HFF-Myc (cell line): ENCODE results near the gene FAM229B.
"Not testable (repeated sequence)": the region's sequence is repeated elsewhere in the genome, so short reads cannot be mapped to it uniquely, and the experiment has no call there.

Experiments used
- DNase-seq: peaks from one replicate; pipeline ENCODE4 v3.0.0-alpha.2; 2011; ENCODE audit warnings: low read depth; ENCODE audit errors: extremely low read depth
- H3K4me3 ChIP-seq: replicated peaks from 2 replicates; pipeline ENCODE4 v1.5.1; 2011; ENCODE audit warnings: low read depth, mild to moderate bottlenecking, control low read depth, low read length
- CTCF ChIP-seq: IDR thresholded peaks from 2 replicates; pipeline ENCODE4 v1.5.1; 2012; ENCODE audit warnings: mild to moderate bottlenecking, low read depth, low read length, control low read depth; ENCODE audit errors: missing control alignments

The FAM229B gene

GRCh38 chr6:112041535-112041934, 45.9 kb upstream of the FAM229B start:
- DNase-seq: no peak
- no peak for TF ChIP-seq CTCF
- H3K4me3 ChIP-seq: no peak overlapping the region

- H3K4me3 ChIP-seq: peak overlapping the region; percentile 48
- TF ChIP-seq CTCF: peak; percentile 97
- DNase-seq: peak; percentile 78
Observed at GRCh38 chr6:112043032-112044007, 44.1 kb upstream of the FAM229B start.

- H3K4me3 ChIP-seq: no peak overlapping the region
- no peak for TF ChIP-seq CTCF
- DNase-seq: no peak
Observed at GRCh38 chr6:112044196-112044595, 43.2 kb upstream of the FAM229B start.

GRCh38 chr6:112044856-112045255, 42.5 kb upstream of the FAM229B start:
- no peak overlapping the region for H3K4me3 ChIP-seq
- peak; percentile 17 for DNase-seq
- no peak for TF ChIP-seq CTCF

GRCh38 chr6:112047523-112047922, 39.9 kb upstream of the FAM229B start:
- not testable (repeated sequence) for H3K4me3 ChIP-seq, DNase-seq

GRCh38 chr6:112049026-112049799, 38.2 kb upstream of the FAM229B start:
- no peak for TF ChIP-seq CTCF
- no peak for DNase-seq
- H3K4me3 ChIP-seq: no peak overlapping the region

GRCh38 chr6:112049996-112050395, 37.4 kb upstream of the FAM229B start:
- no peak for DNase-seq
- no peak overlapping the region for H3K4me3 ChIP-seq
- no peak for TF ChIP-seq CTCF
